ENCODE measurements around the gene PDIK1L. TPM values are rescaled to one million over a fixed set of nuclear protein-coding genes. Genes with fewer than 3 reads are reported as not detected.
"Not testable (repeated sequence)": the region's sequence is repeated elsewhere in the genome, so short reads cannot be mapped to it uniquely, and the experiment has no call there.

PDIK1L gene
- total RNA-seq, 2 donors from 2014 or later: 8.8 to 9.0 TPM

DNA sequence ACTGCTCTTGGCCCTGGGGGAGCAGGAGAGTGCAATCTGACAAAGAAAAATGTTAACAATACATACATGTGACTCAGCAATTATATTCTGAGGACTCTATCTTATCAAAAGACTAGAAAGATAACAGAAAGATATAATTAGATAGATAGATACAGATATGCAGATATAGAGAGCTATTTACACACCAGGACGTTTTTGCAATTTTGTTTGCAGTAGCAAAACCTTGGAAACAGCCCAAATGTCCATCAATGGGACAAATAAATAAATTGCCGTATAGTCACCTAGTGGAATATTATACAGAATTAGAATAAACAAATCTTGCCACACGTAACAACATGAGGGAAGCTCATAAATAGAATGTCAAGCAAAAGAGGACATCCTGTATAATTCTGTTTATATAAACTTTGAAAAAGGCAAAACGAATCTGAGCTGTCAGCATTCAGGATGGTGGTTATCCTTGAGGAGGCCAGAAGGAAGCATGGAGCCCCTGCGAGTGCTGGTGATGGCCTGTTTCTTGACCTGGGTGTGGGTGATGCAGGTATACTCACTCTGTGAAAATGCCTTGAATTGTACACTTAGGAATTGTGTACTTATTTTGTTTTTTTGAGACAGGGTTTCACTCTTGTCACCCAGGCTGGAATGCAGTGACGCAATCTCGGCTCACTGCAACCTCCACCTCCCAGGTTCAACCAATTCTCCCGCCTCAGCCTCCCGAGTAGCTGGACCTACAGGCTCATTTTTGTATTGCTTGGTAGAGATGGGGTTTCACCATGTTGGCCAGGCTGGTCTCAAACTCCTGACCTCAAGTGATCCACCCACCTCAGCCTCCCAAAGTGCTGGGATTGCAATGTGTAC lies 31.4 kb upstream of the PDIK1L start:
- Mint-ChIP-seq H3K27me3 (peaks cover 16 to 37% of the 10 kb centered on the region in 2 donors), H3K4me1 (ENCODE audit: low read depth in 2 of 2) (no peaks in the 10 kb centered on the region), H3K4me3 (no peak overlapping the region), H3K36me3 (no peaks in the 10 kb centered on the region), H3K27ac (no peak overlapping the region), H3K9me3 (no peaks in the 10 kb centered on the region)
- no peak for ATAC-seq
- DNase-seq (ENCODE audit: low spot score): no peak

DNA sequence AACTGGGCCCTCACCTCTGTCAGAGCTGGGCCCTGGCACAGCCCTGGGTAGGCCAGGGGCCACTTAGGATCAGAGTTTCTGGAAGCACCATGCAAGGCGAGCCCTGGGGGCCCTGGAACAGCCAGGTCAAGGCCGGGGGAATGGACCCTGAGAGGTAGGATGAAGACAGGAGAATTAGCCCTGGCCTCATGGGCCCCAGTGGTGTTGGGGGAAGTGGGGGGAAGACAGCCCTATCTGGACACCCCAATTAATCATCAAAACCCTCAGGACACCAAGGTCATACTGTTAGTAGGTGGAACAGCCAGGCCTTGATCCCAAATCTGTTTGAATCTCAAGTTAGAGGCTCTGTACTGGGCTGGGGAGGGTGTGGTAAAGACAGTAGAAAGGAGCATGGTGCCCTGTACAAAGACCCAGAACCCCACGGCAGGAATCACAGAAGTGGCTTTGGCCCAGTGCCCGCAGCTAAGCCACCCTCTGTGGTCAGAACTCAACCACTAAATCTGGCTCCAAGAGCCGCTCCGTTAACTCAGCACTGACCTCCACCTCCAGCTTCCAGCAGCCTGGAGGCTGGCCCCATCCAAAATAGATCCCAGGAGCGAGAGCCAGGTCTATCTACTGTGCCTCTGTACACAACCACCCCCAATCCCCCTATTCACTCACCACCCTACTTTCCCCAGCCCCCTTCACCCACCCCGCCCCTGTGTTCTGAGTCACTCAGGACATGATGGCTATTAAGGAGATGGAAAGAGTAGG lies 30.2 kb upstream of the PDIK1L start:
- Mint-ChIP-seq H3K4me3 (no peak overlapping the region), H3K4me1 (ENCODE audit: low read depth in 2 of 2) (no peaks in the 10 kb centered on the region), H3K9me3 (no peaks in the 10 kb centered on the region), H3K27me3 (peaks cover 23 to 39% of the 10 kb centered on the region in 2 donors), H3K27ac (no peak overlapping the region), H3K36me3 (no peaks in the 10 kb centered on the region)
- ATAC-seq (no peak), DNase-seq (ENCODE audit: low spot score) (no peak)

DNA sequence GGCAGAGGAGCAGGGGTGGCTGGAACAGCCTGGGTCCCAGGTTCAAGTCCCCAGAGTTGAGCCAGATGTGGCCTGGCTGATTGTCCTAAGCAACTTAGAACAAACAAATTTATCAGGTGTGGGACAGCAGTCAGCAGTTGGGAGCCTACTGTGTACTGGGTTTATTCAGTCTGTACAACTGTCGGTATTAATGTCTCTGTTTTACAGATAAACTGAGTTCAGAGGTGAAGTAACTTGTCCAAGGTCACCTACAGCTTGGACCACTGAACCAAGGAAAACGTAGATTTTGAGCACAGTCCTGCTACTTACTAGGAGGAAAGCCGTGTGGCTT lies 29.6 kb upstream of the PDIK1L start:
- DNase-seq (ENCODE audit: low spot score) (no peak), ATAC-seq (no peak)
- H3K9me3 Mint-ChIP-seq: no peaks in the 10 kb centered on the region
- peaks cover 24 to 37% of the 10 kb centered on the region in 2 donors for H3K27me3 Mint-ChIP-seq
- no peaks in the 10 kb centered on the region for H3K4me1 Mint-ChIP-seq (ENCODE audit: low read depth in 2 of 2)
- H3K4me3 Mint-ChIP-seq: no peak overlapping the region
- no peak overlapping the region for H3K27ac Mint-ChIP-seq
- H3K36me3 Mint-ChIP-seq: no peaks in the 10 kb centered on the region

DNA sequence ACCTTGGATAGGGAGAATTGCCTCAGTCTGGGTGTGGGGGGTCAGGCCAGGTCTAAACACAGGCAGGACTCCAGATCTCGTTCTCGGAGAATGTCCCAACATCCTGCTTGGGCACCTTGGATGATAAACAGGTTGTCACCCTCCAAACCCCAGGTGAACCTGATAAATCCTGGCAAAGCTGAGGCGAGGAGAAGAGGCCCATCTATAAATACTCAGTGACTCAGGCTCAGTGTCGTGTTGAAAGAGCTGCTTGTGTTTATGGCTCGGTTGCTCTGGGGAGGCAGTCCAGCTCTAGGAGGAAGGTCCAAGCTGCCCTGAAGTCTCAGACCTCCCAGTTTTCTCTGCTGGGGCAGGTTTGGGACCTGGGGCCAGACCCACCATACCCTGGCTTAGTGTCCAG lies 28.4 kb upstream of the PDIK1L start:
- H3K27ac Mint-ChIP-seq: no peak overlapping the region
- DNase-seq (ENCODE audit: low spot score): no peak
- H3K36me3 Mint-ChIP-seq: no peaks in the 10 kb centered on the region
- H3K4me3 Mint-ChIP-seq: no peak overlapping the region
- no peaks in the 10 kb centered on the region for H3K9me3 Mint-ChIP-seq
- H3K27me3 Mint-ChIP-seq: peaks cover 22 to 37% of the 10 kb centered on the region in 2 donors
- ATAC-seq: no peak
- no peaks in the 10 kb centered on the region for H3K4me1 Mint-ChIP-seq (ENCODE audit: low read depth in 2 of 2)

DNA sequence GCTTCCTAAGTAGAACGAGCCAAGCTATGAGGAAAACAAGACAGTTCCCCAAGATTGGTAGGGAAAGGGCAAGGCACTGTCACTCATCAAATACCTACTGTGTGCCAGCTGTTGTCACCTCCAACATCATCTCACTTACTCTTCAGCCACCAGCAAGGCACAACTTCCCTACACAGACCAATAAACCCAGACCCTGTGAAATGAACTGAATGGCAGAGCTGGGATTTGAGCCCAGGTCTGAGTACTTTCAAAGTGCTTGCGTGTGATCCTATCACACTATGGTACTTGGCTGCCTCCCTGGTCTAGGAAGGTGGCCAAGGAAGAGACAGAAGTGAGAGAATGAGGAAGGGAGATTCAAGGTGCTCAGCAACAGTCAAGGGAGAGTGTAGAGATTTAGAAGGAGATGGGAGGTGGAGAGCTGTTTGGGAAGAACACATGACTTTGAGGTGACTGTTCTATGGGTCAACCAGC lies 27.5 kb upstream of the PDIK1L start:
- Mint-ChIP-seq H3K36me3 (no peaks in the 10 kb centered on the region), H3K9me3 (no peaks in the 10 kb centered on the region), H3K27ac (no peak overlapping the region), H3K4me1 (ENCODE audit: low read depth in 2 of 2) (no peaks in the 10 kb centered on the region), H3K27me3 (peaks cover 18 to 30% of the 10 kb centered on the region in 2 donors), H3K4me3 (no peak overlapping the region)
- DNase-seq (ENCODE audit: low spot score) (no peak), ATAC-seq (no peak)

DNA sequence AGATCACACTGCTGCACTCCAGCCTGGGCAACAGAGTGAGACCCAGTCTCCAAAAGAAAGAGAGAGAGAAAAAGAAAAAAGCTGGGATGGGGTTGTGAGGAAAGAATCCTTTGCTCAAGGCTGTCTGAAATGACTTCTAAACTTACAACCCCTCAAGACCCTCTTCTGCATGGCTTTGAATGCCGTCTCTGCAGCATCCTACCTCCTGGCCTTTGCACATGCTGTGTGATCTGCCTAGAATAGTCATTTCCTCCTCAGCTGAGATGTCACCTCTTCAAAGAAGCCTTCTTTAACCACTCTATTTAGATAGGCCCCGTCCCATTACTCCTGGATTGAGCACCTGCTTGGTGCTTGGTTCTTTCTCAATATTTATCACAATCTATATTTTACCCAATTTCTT lies 26.8 kb upstream of the PDIK1L start:
- Mint-ChIP-seq H3K9me3 (no peaks in the 10 kb centered on the region), H3K4me1 (ENCODE audit: low read depth in 2 of 2) (no peaks in the 10 kb centered on the region), H3K36me3 (no peaks in the 10 kb centered on the region)

DNA sequence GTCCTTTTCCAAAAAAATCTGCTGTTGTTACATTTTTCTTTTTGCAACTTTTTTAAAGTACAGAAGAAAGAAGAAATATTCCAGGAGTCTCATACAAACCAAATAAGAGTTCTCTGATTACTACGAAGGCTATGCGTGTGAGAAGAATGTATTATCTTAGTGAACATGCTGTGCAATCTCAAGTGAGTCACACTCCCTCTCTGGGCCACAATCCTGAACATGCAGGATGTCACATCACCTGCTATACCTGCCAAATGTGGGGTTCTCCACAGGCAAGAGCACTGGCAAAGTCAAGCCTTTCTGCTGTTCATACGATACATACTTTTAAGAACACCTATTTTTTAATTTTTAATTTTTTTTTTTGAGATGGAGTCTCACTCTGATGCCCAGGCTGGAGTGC lies 22.5 kb upstream of the PDIK1L start:
- Mint-ChIP-seq H3K9me3 (no peaks in the 10 kb centered on the region), H3K4me1 (ENCODE audit: low read depth in 2 of 2) (no peaks in the 10 kb centered on the region), H3K27me3 (peaks cover 34 to 38% of the 10 kb centered on the region in 2 donors), H3K27ac (no peak overlapping the region), H3K36me3 (no peaks in the 10 kb centered on the region), H3K4me3 (no peak overlapping the region)
- no peak for ATAC-seq
- no peak for DNase-seq (ENCODE audit: low spot score)

More for the DNA sequence above, 26.8 kb upstream of the PDIK1L start:
- no peak for DNase-seq (ENCODE audit: low spot score)
- Mint-ChIP-seq H3K27ac (no peak overlapping the region), H3K4me3 (no peak overlapping the region), H3K27me3 (peaks cover 18 to 29% of the 10 kb centered on the region in 2 donors)
- no peak for ATAC-seq

DNA sequence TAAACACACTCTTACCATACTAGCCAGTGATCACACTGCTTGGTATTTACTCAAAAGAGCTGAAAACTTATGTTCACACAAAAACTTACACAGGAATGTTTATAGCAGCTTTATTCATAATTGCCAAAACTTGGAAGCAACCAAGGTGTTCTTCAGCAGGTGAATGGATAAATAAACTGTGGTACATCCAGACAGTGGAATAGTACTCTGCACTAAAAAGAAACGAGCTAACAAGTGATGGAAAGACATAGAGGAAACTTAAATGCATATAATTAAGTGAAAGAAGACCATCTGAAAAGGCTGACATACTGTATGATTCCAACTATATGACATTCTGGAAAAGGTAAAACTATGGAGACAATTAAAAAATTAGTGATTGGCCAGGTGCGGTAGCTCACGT lies 20.7 kb upstream of the PDIK1L start:
- Mint-ChIP-seq H3K4me1 (ENCODE audit: low read depth in 2 of 2) (no peaks in the 10 kb centered on the region), H3K4me3 (no peak overlapping the region), H3K27me3 (peaks cover 24 to 28% of the 10 kb centered on the region in 2 donors), H3K36me3 (no peaks in the 10 kb centered on the region), H3K27ac (no peak overlapping the region), H3K9me3 (no peaks in the 10 kb centered on the region)
- DNase-seq (ENCODE audit: low spot score) (no peak), ATAC-seq (no peak)

DNA sequence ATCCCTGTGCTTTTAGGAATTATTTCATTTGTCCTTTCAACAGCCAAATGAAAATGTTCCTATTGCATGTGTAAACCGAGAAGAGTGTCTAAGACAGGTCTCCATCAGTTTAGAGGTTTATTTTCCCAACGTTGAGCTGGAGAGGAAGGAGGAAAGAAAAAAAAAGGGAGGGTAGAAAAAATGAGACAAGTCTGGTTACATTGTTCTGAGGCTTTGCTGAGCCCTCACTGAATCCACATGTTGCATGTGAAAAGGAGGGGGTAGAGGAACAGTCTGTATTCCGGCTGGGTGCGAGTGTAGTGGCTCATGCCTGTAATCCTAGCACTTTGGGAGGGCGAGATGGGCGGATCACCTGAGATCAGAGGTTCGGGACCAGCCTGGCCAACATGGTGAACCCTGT lies 19.2 kb upstream of the PDIK1L start:
- DNase-seq (ENCODE audit: low spot score) (no peak), ATAC-seq (no peak)
- Mint-ChIP-seq H3K4me3 (no peak overlapping the region), H3K4me1 (ENCODE audit: low read depth in 2 of 2) (no peaks in the 10 kb centered on the region), H3K9me3 (no peaks in the 10 kb centered on the region), H3K27me3 (peaks cover 24 to 25% of the 10 kb centered on the region in 2 donors), H3K36me3 (no peaks in the 10 kb centered on the region), H3K27ac (no peak overlapping the region)

DNA sequence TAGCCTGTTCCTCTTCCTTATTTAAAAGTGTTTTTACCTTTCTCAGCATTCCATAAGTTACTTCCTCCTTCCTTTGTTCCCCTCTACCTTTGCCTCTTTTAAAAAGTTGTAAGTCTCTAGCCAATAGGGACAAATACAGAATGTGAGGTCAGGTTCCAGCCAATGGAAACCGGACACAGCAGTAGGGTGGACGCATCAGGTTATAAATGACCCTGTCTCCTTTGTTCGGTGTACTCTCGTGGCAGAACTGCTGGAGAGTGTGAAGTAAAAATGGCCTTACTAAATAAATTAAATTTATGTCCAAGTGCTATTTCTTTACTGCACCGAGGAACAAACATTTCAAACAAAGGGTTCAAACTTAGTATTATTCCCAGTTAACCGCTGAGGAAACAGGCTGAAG lies 18.1 kb upstream of the PDIK1L start:
- not testable (repeated sequence) for H3K9me3 Mint-ChIP-seq; DNase-seq (ENCODE audit: low spot score); ATAC-seq; H3K36me3 Mint-ChIP-seq; H3K27ac Mint-ChIP-seq; H3K4me1 Mint-ChIP-seq (ENCODE audit: low read depth in 2 of 2); H3K4me3 Mint-ChIP-seq
- H3K27me3 Mint-ChIP-seq: peaks cover 24 to 25% of the 10 kb centered on the region in 2 donors

DNA sequence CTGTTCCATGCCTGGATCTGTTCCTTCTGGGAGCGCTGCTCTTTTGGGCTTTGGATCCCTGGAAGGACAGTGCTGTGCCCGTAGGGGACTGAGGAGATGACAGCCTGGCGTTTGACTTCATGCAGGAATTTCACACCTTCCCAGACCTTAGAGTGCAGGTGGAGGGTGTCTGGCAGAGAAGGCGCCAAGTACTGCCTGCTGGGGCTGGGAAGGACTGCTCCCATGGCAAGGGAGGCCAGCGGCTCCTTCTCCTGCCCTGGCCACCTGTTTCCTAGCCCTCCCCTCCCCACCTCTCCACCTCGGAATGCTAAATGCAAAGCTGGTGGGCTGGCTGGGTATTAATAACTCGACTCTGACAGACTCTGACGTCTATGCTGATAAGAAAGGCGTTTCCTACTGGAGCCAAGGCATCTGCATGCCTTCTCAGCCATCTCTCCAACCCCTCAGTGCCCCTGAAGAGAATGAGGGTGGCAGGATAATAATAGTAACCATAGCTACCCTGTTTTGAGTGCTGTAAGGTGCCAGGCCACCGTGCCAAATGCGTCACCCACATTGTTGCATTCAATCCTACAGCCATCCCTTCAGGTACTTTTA lies 17.5 kb upstream of the PDIK1L start:
- ATAC-seq (peak in 1 of 2 donors; percentile 6), DNase-seq (ENCODE audit: low spot score) (no peak)
- Mint-ChIP-seq H3K36me3 (no peaks in the 10 kb centered on the region), H3K27me3 (peaks cover 24 to 25% of the 10 kb centered on the region in 2 donors), H3K9me3 (no peaks in the 10 kb centered on the region), H3K4me3 (no peak overlapping the region), H3K4me1 (ENCODE audit: low read depth in 2 of 2) (peaks cover 0 to 6% of the 10 kb centered on the region in 2 donors), H3K27ac (no peak overlapping the region)

DNA sequence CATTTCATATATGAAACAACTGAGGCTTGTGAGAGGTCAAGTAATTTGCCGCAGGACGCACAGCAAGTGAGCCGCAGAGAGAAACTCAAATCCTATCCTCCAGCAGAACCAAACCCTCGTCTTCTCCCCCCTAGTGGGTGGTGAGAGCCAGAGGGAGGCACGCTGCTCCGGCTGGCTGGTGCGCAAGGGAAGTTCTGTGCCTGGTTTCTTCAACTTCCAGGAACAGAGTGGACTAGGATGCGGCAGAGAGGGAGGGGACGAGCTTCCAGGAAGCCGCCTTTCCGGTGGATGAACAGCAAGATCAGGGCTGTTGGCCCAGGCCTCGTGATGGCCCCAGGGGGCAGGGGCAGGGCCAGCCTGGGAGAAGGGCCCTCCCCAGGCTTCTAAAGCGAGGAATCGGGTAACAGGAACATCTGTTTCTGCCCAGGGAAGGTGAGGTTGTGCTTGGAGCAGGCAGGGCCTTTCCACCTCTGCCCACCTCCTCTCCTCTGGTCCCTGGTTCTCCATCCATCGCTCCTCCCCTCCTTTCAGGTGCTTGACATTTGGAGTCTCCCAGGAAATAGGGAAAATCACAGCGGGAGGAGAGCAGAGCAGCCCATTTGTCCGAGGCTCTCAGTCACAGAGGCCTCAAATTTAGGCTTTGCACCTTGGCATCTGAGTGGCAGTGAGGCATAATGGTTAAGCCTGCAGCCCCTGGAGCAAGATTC lies 16.8 kb upstream of the PDIK1L start:
- no peaks in the 10 kb centered on the region for H3K36me3 Mint-ChIP-seq
- no peak overlapping the region for H3K4me3 Mint-ChIP-seq
- no peak overlapping the region for H3K27ac Mint-ChIP-seq
- peaks cover 0 to 6% of the 10 kb centered on the region in 2 donors for H3K4me1 Mint-ChIP-seq (ENCODE audit: low read depth in 2 of 2)
- no peaks in the 10 kb centered on the region for H3K9me3 Mint-ChIP-seq
- ATAC-seq: no peak
- no peak for DNase-seq (ENCODE audit: low spot score)
- H3K27me3 Mint-ChIP-seq: peaks cover 24 to 25% of the 10 kb centered on the region in 2 donors

DNA sequence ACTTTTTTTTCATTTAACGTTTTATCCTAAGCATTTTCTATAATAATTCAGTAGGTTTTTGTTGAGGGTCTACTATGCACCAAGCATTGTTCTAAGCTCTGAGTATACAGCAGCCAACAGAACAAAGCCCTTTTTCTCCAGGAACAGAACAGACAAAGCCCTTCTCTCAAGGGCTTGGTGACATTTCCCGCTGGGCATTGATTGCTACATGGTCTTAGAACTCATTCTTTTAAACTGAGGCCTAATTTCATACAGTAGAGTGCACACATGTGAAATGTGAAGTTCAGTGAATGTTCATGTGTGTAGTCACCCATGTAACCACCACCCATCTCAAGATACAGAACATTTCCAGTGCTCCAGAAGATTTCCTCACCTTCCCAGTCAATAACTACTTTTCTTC lies 15.2 kb upstream of the PDIK1L start:
- DNase-seq (ENCODE audit: low spot score) (no peak), ATAC-seq (no peak)
- no peaks in the 10 kb centered on the region for H3K36me3 Mint-ChIP-seq
- H3K9me3 Mint-ChIP-seq: no peaks in the 10 kb centered on the region
- no peak overlapping the region for H3K27ac Mint-ChIP-seq
- no peak overlapping the region for H3K4me3 Mint-ChIP-seq
- H3K27me3 Mint-ChIP-seq: peaks cover 11 to 18% of the 10 kb centered on the region in 2 donors
- H3K4me1 Mint-ChIP-seq (ENCODE audit: low read depth in 2 of 2): peaks cover 0 to 6% of the 10 kb centered on the region in 2 donors
